HG03354 (cell line): ENCODE data around the gene TTLL12.

Source experiments
- ATAC-seq: cut with Tn5 transposase; IDR thresholded peaks from one replicate; pipeline ENCODE4 v1.9.1; 2021; ENCODE audit warnings: mild to moderate bottlenecking; ENCODE audit not compliant: unreplicated experiment, poor library complexity, severe bottlenecking

Gene TTLL12

GRCh38 chr22:43186272-43187170 is at the start of gene TTLL12:
Gene TTLL12, minus strand, starts transcription at chr22:43187134. Its CDS starts 65 bp downstream, at chr22:43187069.
- ATAC-seq = peak; percentile 44

- no peak for ATAC-seq
Observed at GRCh38 chr22:43235445-43236409, 48.8 kb upstream of the TTLL12 start.

DNA sequence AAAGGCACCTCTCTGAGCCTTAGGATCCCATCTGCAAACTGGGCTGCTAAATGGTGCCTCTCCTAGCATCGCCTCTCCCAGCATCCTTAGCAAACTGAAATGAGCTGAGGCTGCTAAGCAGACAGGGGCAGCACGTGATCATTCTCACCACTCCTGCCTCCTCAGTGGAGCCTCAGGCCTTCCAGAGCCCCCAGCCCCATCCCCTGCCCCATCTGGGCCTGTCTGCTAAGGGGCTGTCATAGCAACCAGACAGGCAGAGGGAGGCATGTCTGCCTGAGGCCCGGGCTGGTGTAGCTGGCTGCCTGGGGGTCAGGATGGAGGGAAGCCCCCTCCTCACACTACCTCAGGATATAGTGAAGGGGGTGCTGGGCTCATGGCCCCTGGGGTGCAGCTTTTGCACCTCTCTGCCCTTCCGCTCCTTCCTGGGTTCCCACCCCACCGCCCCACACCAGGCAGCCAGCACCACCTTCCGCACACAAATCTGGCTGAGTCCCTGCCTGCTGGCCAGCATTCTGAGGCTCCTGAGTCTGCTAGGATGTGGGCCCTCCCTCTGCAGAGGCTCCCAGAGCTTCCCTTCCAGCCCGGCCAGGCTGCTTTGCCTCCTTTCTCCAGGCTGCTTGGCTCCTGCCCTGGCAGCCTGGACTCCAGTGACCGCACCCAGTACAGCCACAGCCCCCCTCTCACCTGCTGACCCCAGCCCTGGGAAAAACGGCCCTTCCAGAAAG is 47.5 kb upstream of the TTLL12 start:
- no peak for ATAC-seq

DNA sequence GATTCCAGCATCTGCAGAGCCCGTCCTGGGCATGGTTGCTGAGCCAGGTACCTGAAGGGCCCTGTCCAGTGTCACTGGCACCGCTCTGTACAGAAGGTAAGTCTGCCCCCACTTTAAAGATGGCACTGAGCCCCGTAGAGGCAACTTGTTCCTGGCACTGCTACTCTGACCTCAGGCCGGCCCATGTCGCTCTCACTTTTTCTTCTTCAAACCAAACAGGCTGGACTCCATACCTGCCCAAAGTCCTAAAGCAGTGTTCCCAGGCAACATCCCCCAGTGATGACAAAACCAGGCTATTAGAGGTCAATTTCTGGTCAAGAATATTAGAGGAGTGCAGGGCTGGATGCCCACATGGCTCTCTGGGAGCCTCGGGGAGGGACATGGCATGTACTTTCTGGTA is 46.6 kb upstream of the TTLL12 start:
- no peak for ATAC-seq

DNA sequence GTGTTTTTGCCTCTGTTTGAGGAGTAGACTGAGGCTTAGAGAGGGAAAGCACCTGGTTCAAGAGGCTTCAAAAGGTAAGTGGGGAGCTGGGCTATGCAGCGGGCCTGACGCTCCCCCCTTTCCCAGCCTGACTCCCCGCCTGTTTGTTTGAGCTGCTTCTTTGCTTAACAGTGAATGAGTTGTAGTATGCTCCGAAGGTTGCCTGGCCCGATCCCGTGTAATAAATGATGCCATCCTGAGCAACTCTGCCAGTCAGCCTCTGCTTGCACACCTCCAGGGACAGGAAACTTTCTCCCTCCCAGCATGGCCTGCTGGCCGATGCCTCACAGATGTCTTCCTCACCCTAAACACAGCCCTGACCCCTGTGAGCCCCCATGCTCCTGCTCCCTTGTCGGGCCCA is 45.5 kb upstream of the TTLL12 start:
- no peak for ATAC-seq

- no peak for ATAC-seq
Observed at GRCh38 chr22:43231724-43232034, 44.7 kb upstream of the TTLL12 start.

DNA sequence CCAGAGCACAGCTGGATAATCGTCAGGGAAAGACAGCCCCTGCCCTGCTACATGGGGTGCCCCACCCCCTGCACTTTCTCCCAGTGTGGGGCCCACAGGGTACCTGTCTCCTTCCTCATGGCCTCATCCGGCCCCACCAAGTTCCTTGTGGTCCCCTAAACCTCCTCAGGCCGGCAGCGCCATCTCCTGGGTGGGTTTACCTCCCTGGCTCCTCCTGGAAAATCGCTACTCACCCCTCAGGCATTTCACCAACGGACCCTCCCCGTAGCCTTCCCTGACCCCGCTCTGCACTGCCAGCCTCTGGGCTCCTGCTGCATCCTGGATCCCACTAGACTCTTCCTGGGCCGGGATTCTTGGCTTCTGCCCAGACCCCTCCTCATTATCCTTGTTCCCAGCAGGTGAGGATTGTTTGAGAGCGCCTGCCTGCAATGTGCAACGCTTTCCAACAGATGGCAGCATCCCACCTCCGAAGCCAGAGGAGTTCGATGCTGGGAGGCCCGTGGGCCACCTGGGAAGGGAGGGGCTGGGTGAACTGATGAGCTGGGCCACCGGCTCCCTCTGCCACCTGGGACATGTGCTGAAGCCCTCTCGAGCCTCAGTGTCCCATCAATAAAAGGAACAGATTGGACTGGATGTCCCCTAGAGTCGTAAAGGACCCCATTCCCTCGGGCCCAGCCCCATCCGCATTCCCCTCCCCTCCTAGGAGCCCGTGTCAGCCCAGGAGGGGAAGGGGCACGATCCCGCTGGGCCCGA is 44.2 kb upstream of the TTLL12 start:
- no peak for ATAC-seq

GRCh38 chr22:43230571-43230970 is 43.6 kb upstream of the TTLL12 start:
- no peak for ATAC-seq

- no peak for ATAC-seq
Observed at GRCh38 chr22:43228863-43229262, 41.9 kb upstream of the TTLL12 start.

DNA sequence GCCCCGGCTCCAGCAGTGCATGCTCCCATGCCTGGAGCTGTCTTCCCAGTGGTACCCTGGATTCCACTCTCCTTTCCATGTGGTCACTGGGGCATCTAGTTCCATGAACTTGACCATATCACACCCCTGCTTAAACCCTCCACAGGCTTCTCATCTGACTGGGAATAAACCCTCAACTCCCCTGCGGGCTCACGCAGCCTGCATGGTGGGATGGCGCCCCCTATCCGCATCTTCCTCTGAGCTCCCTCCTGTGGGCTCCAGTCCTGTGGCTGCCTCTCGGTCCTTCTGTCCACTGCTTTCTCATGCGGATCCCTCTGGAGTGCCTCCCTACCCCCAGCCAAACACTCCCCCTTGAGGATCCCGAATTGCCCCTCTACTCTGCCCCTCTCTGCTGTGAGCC is 41.4 kb upstream of the TTLL12 start:
- ATAC-seq = no peak

DNA sequence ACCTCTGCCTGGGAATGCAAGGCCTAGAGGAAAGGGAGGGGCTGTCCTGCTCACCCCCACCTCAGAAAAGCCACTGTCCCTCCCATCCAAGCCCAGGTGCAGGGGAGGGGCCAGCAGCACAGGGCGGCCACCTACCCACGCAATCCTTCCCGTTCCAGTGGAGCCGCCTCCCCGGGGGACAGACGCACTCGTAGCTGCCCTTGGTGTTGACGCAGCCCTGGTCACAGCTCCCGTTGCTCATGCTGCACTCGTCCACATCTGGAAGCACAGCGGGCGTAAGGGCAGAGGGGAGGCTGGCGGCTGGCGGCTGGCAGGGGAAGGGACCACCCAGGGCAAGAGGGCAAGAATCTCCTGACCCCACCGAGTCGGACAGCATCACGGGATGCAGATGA is 40.3 kb upstream of the TTLL12 start:
- ATAC-seq = no peak

DNA sequence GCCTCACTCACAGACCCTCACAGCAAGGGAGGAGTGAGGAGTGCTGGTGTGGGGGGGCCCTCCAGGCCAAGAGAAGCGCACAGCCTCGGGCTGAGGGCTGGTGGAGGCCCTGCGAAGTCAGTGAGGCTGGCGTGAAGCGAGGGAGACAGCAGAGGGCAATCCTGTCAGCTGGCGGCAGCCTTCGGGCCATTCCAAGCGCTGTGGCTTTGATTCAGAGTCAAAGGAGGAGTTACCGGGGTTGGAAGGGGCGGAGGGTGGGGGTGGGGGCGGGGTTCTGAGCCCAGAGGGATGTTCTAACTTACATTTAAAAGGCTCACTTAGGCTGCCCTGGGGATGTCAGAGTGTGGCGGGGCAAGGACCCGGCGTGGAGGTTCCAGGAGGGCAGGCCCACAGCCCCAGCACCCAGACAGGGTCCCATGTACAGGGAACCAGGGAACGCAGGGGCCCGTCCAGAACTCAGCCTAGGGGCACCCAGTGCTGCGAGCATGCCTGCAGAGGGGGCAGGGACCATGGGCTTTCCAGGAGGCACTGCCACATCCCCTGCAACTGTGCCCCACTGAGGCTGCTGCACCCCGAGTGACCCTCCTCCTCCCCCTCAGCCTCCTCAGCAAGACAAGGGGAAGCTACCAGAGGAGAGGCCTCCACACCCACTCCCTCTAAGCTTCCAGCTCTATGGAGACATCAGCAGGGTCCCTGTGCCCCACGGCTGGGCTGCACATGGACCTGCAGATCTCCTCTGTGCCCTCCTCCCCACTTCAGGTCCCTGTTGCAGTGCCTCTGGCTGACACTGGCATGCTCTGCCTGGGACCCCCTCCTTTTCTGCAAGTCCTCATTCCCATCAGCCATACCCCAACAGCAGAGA is 39.7 kb upstream of the TTLL12 start:
- ATAC-seq = no peak

- no peak for ATAC-seq
Observed at GRCh38 chr22:43225609-43226008, 38.7 kb upstream of the TTLL12 start.

DNA sequence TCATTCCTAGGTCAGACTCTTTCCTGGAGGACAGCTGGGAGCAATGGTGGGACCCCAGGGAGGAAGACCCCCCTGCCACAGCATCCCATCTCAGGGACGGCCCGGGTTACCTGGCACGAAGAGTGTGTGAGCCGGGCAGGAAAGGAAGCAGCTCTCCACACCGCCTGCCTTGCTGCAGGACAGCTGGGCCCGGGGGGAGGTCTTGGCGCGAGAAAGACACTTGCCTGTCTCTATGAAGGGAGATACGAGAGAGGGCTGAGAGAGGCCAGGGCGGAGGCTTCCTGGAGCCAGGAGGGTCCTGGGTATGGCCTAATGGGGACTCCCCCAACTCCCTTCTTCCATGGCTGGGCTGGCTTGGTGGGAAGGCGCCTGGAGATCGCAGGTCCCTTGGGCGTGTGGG is 36.1 kb upstream of the TTLL12 start:
- ATAC-seq = no peak

DNA sequence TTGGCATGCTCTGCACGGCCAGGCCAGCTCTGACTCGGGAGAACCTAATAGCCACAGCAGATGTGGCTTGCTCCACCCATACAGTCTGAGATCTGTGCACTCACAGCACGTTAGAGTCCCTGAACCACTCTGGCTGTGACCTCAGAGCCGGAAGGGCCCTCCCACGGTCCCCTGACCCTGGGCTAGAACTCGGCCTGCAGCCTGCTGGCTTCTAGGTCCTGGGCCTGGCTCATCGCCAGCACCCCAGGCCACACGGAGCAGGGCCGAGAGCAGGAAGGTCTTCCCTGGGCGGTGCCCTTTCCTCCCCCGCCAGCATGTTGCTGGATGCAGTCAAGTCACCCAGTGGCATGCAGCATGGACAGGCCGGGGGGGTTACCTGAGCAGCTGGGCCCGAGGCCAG is 35.3 kb upstream of the TTLL12 start:
- no peak for ATAC-seq

DNA sequence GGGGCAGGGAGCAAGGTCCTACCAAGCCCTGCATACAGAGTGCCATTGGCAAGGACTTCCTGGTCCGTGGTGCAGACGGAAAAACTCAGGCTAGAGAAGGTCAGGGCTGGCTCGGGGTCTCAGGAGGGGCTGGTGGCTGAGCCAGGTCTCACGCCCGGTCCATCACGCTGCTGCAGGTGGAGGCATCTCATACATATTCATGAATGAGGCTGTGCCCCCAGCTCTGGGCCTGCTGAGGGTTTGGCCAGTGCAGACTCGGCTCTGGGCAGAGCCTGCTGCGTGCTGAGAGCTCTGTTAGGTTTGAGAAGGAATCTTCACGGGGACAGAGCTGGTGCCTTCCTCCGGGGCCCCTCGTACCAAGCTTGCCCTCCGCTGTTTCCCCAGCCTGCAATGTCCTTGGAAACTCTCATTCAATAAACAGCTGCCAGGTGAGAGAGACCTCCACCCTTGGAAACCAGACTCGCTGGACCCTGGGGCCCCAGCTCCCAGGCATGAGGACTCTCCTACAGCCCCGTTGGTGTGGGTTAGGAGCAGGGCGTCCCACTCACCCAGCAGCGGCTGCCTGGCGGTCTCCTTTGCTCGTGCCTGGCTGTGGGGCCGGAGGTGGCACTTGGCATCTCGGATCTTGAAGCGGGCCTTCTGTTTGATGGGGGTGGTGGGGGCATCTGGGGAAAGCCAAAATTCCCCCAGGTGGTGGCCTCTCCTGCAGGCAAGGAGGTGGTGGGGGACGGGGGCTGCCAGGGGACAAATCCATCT is 33.9 kb upstream of the TTLL12 start:
- ATAC-seq = no peak

DNA sequence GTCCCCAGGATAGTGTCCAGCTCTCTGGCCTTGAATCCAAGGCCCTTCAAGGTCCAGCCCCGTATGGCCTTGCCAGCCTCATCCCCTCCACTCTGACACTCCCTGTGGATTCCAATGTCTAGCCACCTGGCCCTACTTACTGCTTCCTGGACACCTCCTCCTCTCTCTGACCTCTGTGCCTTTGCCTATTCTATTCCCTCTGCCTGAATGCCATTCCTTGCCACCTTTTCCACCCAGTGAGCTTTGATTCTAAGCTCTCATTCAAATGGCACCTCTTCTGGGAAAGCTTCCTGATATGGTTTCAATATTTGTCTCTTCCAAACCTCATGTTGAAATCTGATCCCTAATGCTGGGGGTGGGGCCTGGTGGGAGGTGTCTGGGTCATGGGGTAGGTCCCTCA is 31.9 kb upstream of the TTLL12 start:
- no peak for ATAC-seq
